SH-SY5Y (cell line): ENCODE data around the gene ACBD6.
A peak's percentile ranks its signal among the peaks of the same experiment; 100 is the strongest.

Source experiments
- GATA2 ChIP-seq: IDR thresholded peaks from 2 replicates; pipeline ENCODE4 v1.6.1; 2011; ENCODE audit warnings: mild to moderate bottlenecking, low read depth, low read length
- GATA3 ChIP-seq: IDR thresholded peaks from 2 replicates; pipeline ENCODE4 v1.6.1; 2011; ENCODE audit warnings: low read depth, mild to moderate bottlenecking, low read length, moderate library complexity

DNA sequence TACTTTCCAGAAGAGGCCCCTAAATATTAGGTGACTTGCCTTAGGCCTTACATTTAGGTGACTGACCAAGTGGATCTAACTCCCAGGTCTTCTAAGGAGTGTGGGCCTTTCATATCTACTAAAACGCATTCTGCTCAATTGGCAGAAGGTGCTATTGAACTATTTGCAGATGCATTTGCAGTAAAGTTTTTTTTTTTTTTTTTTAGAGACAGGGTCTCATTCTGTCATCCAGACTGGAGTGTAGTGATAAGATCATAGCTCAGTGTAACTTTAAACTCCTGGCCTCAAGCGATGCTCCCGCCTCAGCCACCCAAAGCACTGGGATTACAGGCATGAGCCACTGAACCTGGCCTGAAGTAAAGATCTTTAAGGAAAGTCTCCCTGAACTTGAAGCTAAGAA, 13.0 kb upstream of the ACBD6 start:
- TF ChIP-seq GATA2: no peak
- peak; percentile 36; the same call in 1 of the 2 replicates for TF ChIP-seq GATA3
